Right lobe of liver (tissue), 4 donors: ENCODE measurements around the gene PFN1.

Source experiments
- POLR2A ChIP-seq: fragments of 450-650 bp; IDR thresholded peaks from one replicate; pipeline ENCODE4 v1.6.1; 2017; ENCODE audit warnings: antibody characterized with exemption, mild to moderate bottlenecking
- TF ChIP-seq, protein P1 (sequence below), 4 donors: fragments of 200-600 bp in 3 of 4; fragments of 450-650 bp in 1 of 4; IDR thresholded peaks; one replicate each; pipeline versions ENCODE4 v1.5.1 to v1.8.0; 2016 to 2022; ENCODE audit warnings: antibody characterized with exemption in 4 of 4, mild to moderate bottlenecking in 2 of 4
- donor health status: DM: no; HTN: no; CAD: no.
- donor health status: DM: no; HTN: no; CAD: no.
- donor health status: DM: no; HTN: yes; CAD: no.

DNA sequence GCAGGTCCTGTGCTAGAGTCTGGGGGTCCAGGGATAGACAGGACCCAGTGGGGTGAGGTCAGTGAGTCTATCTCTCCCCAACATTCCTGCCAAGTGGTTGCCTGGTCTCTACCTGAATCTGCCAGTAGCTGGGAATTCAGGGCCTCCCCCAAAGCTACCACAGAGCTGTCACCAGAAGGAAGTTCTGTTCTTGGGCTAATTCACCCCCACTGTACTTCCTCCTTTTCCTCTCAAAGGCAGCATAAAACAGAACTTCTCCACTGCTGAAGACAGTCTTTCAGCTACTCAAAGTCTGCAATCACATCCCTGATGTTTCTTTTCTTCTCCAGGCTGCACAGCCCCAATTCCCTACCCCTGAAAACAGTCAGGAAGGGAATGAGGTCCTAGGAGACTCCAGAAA, 30.4 kb upstream of the PFN1 start:
- TF ChIP-seq, protein P1, sequence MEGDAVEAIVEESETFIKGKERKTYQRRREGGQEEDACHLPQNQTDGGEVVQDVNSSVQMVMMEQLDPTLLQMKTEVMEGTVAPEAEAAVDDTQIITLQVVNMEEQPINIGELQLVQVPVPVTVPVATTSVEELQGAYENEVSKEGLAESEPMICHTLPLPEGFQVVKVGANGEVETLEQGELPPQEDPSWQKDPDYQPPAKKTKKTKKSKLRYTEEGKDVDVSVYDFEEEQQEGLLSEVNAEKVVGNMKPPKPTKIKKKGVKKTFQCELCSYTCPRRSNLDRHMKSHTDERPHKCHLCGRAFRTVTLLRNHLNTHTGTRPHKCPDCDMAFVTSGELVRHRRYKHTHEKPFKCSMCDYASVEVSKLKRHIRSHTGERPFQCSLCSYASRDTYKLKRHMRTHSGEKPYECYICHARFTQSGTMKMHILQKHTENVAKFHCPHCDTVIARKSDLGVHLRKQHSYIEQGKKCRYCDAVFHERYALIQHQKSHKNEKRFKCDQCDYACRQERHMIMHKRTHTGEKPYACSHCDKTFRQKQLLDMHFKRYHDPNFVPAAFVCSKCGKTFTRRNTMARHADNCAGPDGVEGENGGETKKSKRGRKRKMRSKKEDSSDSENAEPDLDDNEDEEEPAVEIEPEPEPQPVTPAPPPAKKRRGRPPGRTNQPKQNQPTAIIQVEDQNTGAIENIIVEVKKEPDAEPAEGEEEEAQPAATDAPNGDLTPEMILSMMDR (IDR thresholded peaks at IDR 0.05), result no peak
- no peak for TF ChIP-seq POLR2A
